GM23338 (cell line): ENCODE measurements around the gene LDLRAD3.

Experiments used
- CREB1 ChIP-seq: fragments of 250-450 bp; sonication (Bioruptor Pico); IDR thresholded peaks from 2 replicates; pipeline ENCODE4 v1.5.0; 2020; ENCODE audit warnings: low read depth, mild to moderate bottlenecking, moderate library complexity
- EZH2 ChIP-seq: fragments of 200-600 bp; sonication (generic); IDR thresholded peaks from one replicate; pipeline ENCODE4 v1.8.0; 2017; ENCODE audit warnings: antibody characterized with exemption, mild to moderate bottlenecking, low read depth; ENCODE audit not compliant: unreplicated experiment
- NANOG ChIP-seq: IDR thresholded peaks from 2 replicates; pipeline ENCODE4 v1.6.1; 2016; ENCODE audit warnings: antibody characterized with exemption, borderline replicate concordance
- POLR2AphosphoS5 ChIP-seq: IDR thresholded peaks from 2 replicates; pipeline ENCODE4 v1.6.1; 2016; ENCODE audit warnings: antibody characterized with exemption, low read depth
- ZNF331 ChIP-seq: fragments of 250-450 bp; sonication (Bioruptor Pico); IDR thresholded peaks from 2 replicates; pipeline ENCODE4 v1.5.0; 2020; ENCODE audit warnings: low read depth, mild to moderate bottlenecking, moderate library complexity
- TF ChIP-seq, protein P1 (sequence below), 2 experiments: fragments of 200-600 bp in 1 of 2; sonication (generic) in 1 of 2; conservative IDR thresholded peaks; 2 replicates each; pipeline versions ENCODE4 v1.5.1 to v1.6.1; 2016 to 2017; ENCODE audit warnings: antibody characterized with exemption in 2 of 2, low read depth in 2 of 2, mild to moderate bottlenecking in 2 of 2, moderate library complexity in 1 of 2
- TF ChIP-seq, protein P2 (sequence below): IDR thresholded peaks from one replicate; pipeline ENCODE4 v1.6.1; 2018; ENCODE audit warnings: antibody characterized with exemption; ENCODE audit not compliant: unreplicated experiment
- TF ChIP-seq, protein P3 (sequence below): IDR thresholded peaks from 2 replicates; pipeline ENCODE4 v1.6.1; 2016; ENCODE audit warnings: antibody characterized with exemption

DNA sequence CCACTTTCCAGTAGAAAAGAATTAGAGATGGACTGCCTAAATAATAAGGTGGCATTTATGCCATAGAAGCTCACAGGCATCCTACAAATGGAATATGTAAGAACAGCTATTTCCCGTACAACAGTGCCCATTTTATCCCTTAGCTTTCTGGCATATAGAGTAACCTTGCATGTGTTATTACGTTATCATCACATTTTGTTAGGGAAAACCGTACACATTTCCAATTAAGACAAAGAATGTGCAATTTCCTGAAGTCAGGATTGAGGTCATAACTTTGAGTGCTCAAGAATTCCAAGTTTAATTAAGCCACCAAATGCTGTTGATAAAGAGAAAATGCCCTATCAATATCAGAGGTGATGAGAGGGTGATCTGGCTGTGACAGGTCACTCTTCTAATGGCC, 58.9 kb downstream of the LDLRAD3 start:
- TF ChIP-seq, protein P1, sequence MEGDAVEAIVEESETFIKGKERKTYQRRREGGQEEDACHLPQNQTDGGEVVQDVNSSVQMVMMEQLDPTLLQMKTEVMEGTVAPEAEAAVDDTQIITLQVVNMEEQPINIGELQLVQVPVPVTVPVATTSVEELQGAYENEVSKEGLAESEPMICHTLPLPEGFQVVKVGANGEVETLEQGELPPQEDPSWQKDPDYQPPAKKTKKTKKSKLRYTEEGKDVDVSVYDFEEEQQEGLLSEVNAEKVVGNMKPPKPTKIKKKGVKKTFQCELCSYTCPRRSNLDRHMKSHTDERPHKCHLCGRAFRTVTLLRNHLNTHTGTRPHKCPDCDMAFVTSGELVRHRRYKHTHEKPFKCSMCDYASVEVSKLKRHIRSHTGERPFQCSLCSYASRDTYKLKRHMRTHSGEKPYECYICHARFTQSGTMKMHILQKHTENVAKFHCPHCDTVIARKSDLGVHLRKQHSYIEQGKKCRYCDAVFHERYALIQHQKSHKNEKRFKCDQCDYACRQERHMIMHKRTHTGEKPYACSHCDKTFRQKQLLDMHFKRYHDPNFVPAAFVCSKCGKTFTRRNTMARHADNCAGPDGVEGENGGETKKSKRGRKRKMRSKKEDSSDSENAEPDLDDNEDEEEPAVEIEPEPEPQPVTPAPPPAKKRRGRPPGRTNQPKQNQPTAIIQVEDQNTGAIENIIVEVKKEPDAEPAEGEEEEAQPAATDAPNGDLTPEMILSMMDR (conservative IDR thresholded peaks at IDR 0.05; ENCODE audit: low read depth in 2 of 2) = no peak
- TF ChIP-seq EZH2 (no peak), CREB1 (CRISPR knock-in tag) (no peak), POLR2AphosphoS5 (no peak), NANOG (no peak), ZNF331 (CRISPR knock-in tag) (no peak)
- TF ChIP-seq, protein P2, sequence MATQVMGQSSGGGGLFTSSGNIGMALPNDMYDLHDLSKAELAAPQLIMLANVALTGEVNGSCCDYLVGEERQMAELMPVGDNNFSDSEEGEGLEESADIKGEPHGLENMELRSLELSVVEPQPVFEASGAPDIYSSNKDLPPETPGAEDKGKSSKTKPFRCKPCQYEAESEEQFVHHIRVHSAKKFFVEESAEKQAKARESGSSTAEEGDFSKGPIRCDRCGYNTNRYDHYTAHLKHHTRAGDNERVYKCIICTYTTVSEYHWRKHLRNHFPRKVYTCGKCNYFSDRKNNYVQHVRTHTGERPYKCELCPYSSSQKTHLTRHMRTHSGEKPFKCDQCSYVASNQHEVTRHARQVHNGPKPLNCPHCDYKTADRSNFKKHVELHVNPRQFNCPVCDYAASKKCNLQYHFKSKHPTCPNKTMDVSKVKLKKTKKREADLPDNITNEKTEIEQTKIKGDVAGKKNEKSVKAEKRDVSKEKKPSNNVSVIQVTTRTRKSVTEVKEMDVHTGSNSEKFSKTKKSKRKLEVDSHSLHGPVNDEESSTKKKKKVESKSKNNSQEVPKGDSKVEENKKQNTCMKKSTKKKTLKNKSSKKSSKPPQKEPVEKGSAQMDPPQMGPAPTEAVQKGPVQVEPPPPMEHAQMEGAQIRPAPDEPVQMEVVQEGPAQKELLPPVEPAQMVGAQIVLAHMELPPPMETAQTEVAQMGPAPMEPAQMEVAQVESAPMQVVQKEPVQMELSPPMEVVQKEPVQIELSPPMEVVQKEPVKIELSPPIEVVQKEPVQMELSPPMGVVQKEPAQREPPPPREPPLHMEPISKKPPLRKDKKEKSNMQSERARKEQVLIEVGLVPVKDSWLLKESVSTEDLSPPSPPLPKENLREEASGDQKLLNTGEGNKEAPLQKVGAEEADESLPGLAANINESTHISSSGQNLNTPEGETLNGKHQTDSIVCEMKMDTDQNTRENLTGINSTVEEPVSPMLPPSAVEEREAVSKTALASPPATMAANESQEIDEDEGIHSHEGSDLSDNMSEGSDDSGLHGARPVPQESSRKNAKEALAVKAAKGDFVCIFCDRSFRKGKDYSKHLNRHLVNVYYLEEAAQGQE = no peak
- TF ChIP-seq, protein P3, sequence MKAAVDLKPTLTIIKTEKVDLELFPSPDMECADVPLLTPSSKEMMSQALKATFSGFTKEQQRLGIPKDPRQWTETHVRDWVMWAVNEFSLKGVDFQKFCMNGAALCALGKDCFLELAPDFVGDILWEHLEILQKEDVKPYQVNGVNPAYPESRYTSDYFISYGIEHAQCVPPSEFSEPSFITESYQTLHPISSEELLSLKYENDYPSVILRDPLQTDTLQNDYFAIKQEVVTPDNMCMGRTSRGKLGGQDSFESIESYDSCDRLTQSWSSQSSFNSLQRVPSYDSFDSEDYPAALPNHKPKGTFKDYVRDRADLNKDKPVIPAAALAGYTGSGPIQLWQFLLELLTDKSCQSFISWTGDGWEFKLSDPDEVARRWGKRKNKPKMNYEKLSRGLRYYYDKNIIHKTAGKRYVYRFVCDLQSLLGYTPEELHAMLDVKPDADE = no peak
